DND-41 (cell line): ENCODE data around the gene CA11.

Experiments
- CTCF ChIP-seq: IDR thresholded peaks from 2 replicates; pipeline ENCODE4 v1.5.1; 2012; ENCODE audit warnings: borderline replicate concordance, low read length, moderate library complexity, mild to moderate bottlenecking; ENCODE audit not compliant: poor library complexity, severe bottlenecking; ENCODE audit errors: extremely low read depth
- EZH2 ChIP-seq: IDR thresholded peaks from 3 replicates; pipeline ENCODE4 v1.6.1; 2012; ENCODE audit warnings: borderline replicate concordance, low read depth, mild to moderate bottlenecking, moderate library complexity, low read length, inconsistent platforms; ENCODE audit not compliant: severe bottlenecking

GRCh38 chr19:48669903-48670668 is 24.1 kb upstream of the CA11 start:
- TF ChIP-seq CTCF (no peak), EZH2 (no peak)
